Retinal pigment epithelial cell (primary cell): ENCODE data around the gene PLIN4.

Source experiments
- DNase-seq: peaks from one replicate; pipeline ENCODE4 v3.0.0-alpha.2; 2010; ENCODE audit warnings: low read depth
- H3K4me3 ChIP-seq: 2 replicates; pipeline ENCODE4 v1.5.1; 2011; ENCODE audit warnings: mild to moderate bottlenecking, low read length, control low read depth, moderate library complexity
- CTCF ChIP-seq: conservative IDR thresholded peaks from 2 replicates; pipeline ENCODE4 v1.5.1; 2011; ENCODE audit warnings: low read depth, low read length, control low read depth, inconsistent platforms

PLIN4 gene

GRCh38 chr19:4507804-4508203, 10.5 kb downstream of the PLIN4 start:
- H3K4me3 ChIP-seq = no peak overlapping the region
- no peak for DNase-seq
- TF ChIP-seq CTCF = no peak

- no peak for DNase-seq
- no peak overlapping the region for H3K4me3 ChIP-seq
- no peak for TF ChIP-seq CTCF
Measured at GRCh38 chr19:4507150-4507452, 11.2 kb downstream of the PLIN4 start.

- DNase-seq = no peak
- no peak overlapping the region for H3K4me3 ChIP-seq
- no peak for TF ChIP-seq CTCF
Measured at GRCh38 chr19:4506449-4507149, 11.7 kb downstream of the PLIN4 start.

- H3K4me3 ChIP-seq = no peak overlapping the region
- TF ChIP-seq CTCF = no peak
- DNase-seq = no peak
Measured at GRCh38 chr19:4505570-4506448, 12.5 kb downstream of the PLIN4 start.

GRCh38 chr19:4504891-4505569, 13.3 kb downstream of the PLIN4 start:
- no peak overlapping the region for H3K4me3 ChIP-seq
- DNase-seq = no peak
- no peak for TF ChIP-seq CTCF

GRCh38 chr19:4504297-4504701, 14.0 kb downstream of the PLIN4 start:
- TF ChIP-seq CTCF = no peak
- DNase-seq = no peak
- no peak overlapping the region for H3K4me3 ChIP-seq
